ENCODE results near the gene MKRN2OS. TPM values are rescaled to one million over a fixed set of nuclear protein-coding genes. Genes with fewer than 3 reads are reported as not detected.

MKRN2OS gene
- total RNA-seq, 1 experiment from 2014 or later, result not detected

GRCh38 chr3:12527757-12528143 lies 17.5 kb downstream of the MKRN2OS start:
- intact Hi-C loops (cut with micrococcal nuclease; ENCODE audit: unreplicated experiment), result no loop called here
- H3K4me3 ChIP-seq (ENCODE audit: low read depth, low read length, poor library complexity, severe bottlenecking), result no peak overlapping the region
- POLR2A ChIA-PET (ENCODE audit: low non-redundant PET), result no interaction called here
- no peak overlapping the region for H3K27ac ChIP-seq (ENCODE audit: low read depth, low read length, poor library complexity, severe bottlenecking)
- BruUV-seq (replicated peaks), result no TSS peak
- no peaks in the 10 kb centered on the region for H3K4me1 ChIP-seq (ENCODE audit: insufficient read depth, low read length, poor library complexity, severe bottlenecking)
- H3K27me3 ChIP-seq (replicated peaks; ENCODE audit: insufficient read depth, low read depth, low read length, poor library complexity), result no peaks in the 10 kb centered on the region
- CTCF ChIA-PET, result no interaction called here
- TF ChIP-seq EZH2 (IDR thresholded peaks at IDR 0.05; ENCODE audit: borderline replicate concordance, low read depth, low read length, poor library complexity, severe bottlenecking), result no peak
- TF ChIP-seq, protein P1, sequence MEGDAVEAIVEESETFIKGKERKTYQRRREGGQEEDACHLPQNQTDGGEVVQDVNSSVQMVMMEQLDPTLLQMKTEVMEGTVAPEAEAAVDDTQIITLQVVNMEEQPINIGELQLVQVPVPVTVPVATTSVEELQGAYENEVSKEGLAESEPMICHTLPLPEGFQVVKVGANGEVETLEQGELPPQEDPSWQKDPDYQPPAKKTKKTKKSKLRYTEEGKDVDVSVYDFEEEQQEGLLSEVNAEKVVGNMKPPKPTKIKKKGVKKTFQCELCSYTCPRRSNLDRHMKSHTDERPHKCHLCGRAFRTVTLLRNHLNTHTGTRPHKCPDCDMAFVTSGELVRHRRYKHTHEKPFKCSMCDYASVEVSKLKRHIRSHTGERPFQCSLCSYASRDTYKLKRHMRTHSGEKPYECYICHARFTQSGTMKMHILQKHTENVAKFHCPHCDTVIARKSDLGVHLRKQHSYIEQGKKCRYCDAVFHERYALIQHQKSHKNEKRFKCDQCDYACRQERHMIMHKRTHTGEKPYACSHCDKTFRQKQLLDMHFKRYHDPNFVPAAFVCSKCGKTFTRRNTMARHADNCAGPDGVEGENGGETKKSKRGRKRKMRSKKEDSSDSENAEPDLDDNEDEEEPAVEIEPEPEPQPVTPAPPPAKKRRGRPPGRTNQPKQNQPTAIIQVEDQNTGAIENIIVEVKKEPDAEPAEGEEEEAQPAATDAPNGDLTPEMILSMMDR (conservative IDR thresholded peaks at IDR 0.05; ENCODE audit: low read depth, low read length), result no peak
- DNase-seq (ENCODE audit: low spot score), result no peak
- peaks cover 38% of the 10 kb centered on the region for H3K36me3 ChIP-seq (ENCODE audit: insufficient read depth, low read length, poor library complexity, severe bottlenecking)
- H3K9me3 ChIP-seq (ENCODE audit: low read depth, low read length, poor library complexity, severe bottlenecking), result no peaks in the 10 kb centered on the region

DNA sequence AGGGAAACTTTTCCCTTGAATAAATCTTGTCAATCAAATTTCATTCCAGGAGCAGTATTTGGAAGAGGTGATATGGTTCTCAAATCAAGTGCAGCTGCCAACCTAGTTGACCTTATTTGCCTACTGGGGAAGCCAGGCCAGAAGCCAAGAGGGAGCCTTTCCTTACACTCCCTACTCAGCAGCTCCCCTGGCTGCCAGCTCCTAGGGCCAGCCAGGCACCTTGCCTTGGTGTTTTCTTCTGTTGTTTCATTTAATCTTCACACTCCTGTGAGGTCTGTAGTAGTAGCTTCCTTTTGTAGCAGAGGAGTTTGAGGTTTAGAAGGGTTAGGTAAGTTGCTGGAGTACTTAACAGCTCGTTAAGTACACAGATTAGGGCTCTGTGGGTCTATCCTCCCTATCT lies 22.6 kb downstream of the MKRN2OS start:
- H3K27me3 ChIP-seq (replicated peaks; ENCODE audit: insufficient read depth, low read depth, low read length, poor library complexity), result no peaks in the 10 kb centered on the region
- TF ChIP-seq, protein P1 (conservative IDR thresholded peaks at IDR 0.05; ENCODE audit: low read depth, low read length), result no peak
- no peak for TF ChIP-seq EZH2 (IDR thresholded peaks at IDR 0.05; ENCODE audit: borderline replicate concordance, low read depth, low read length, poor library complexity, severe bottlenecking)
- H3K27ac ChIP-seq (ENCODE audit: low read depth, low read length, poor library complexity, severe bottlenecking), result no peak overlapping the region
- DNase-seq (ENCODE audit: low spot score), result no peak
- H3K4me1 ChIP-seq (ENCODE audit: insufficient read depth, low read length, poor library complexity, severe bottlenecking), result no peaks in the 10 kb centered on the region
- no peaks in the 10 kb centered on the region for H3K9me3 ChIP-seq (ENCODE audit: low read depth, low read length, poor library complexity, severe bottlenecking)
- ChIA-PET CTCF (no interaction called here), POLR2A (ENCODE audit: low non-redundant PET) (no interaction called here)
- peaks cover 22% of the 10 kb centered on the region for H3K36me3 ChIP-seq (ENCODE audit: insufficient read depth, low read length, poor library complexity, severe bottlenecking)
- BruUV-seq (replicated peaks), result no TSS peak
- no peak overlapping the region for H3K4me3 ChIP-seq (ENCODE audit: low read depth, low read length, poor library complexity, severe bottlenecking)
- intact Hi-C loops (cut with micrococcal nuclease; ENCODE audit: unreplicated experiment), result no loop called here

GRCh38 chr3:12521010-12521409 lies 24.3 kb downstream of the MKRN2OS start:
- intact Hi-C loops (cut with micrococcal nuclease; ENCODE audit: unreplicated experiment), result no loop called here
- Histone ChIP-seq H3K36me3 (ENCODE audit: insufficient read depth, low read length, poor library complexity, severe bottlenecking) (peaks cover 11% of the 10 kb centered on the region), H3K27ac (ENCODE audit: low read depth, low read length, poor library complexity, severe bottlenecking) (no peak overlapping the region), H3K9me3 (ENCODE audit: low read depth, low read length, poor library complexity, severe bottlenecking) (no peaks in the 10 kb centered on the region), H3K27me3 (replicated peaks; ENCODE audit: insufficient read depth, low read depth, low read length, poor library complexity) (no peaks in the 10 kb centered on the region), H3K4me1 (ENCODE audit: insufficient read depth, low read length, poor library complexity, severe bottlenecking) (no peaks in the 10 kb centered on the region), H3K4me3 (ENCODE audit: low read depth, low read length, poor library complexity, severe bottlenecking) (no peak overlapping the region)
- ChIA-PET CTCF (no interaction called here), POLR2A (ENCODE audit: low non-redundant PET) (no interaction called here)
- no TSS peak for BruUV-seq (replicated peaks)
- TF ChIP-seq, protein P1 (conservative IDR thresholded peaks at IDR 0.05; ENCODE audit: low read depth, low read length), result no peak
- TF ChIP-seq EZH2 (IDR thresholded peaks at IDR 0.05; ENCODE audit: borderline replicate concordance, low read depth, low read length, poor library complexity, severe bottlenecking), result no peak
- DNase-seq (ENCODE audit: low spot score), result no peak

All from A673 (cell line).